Renal pelvis (tissue), 4 donors: ENCODE measurements around the gene SELENOI. TPM values are rescaled to one million over a fixed set of nuclear protein-coding genes. Genes with fewer than 3 reads are reported as not detected.
"Not testable (repeated sequence)": the region's sequence is repeated elsewhere in the genome, so short reads cannot be mapped to it uniquely, and the experiment has no call there.

ENCODE experiments used
- DNase-seq: peaks from one replicate; pipeline ENCODE4 v3.0.0-alpha.2; 2013
- polyA plus RNA-seq, 3 donors: library from polyadenylated mRNA; unstranded; fragments of 120-200 nt; gene quantifications; one replicate each; pipeline ENCODE4 v1.2.1, GENCODE V29; 2013; ENCODE audit not compliant: insufficient read length in 3 of 3

Gene SELENOI
- polyA plus RNA-seq, 3 donors, result 17.2 to 24.0 (median 22.5) TPM

- no peak for DNase-seq
Measured at GRCh38 chr2:26318950-26319349, 27.0 kb upstream of the SELENOI start.

- DNase-seq, result not testable (repeated sequence)
Measured at GRCh38 chr2:26324479-26324878, 21.5 kb upstream of the SELENOI start.

GRCh38 chr2:26324903-26325302 is 21.0 kb upstream of the SELENOI start:
- no peak for DNase-seq

- no peak for DNase-seq
Measured at GRCh38 chr2:26325851-26326250, 20.1 kb upstream of the SELENOI start.

- no peak for DNase-seq
Measured at GRCh38 chr2:26326514-26326913, 19.4 kb upstream of the SELENOI start.

- DNase-seq, result no peak
Measured at GRCh38 chr2:26327291-26328272, 18.4 kb upstream of the SELENOI start.

GRCh38 chr2:26329083-26329482 is 16.9 kb upstream of the SELENOI start:
- DNase-seq, result not testable (repeated sequence)

- peak; percentile 78 for DNase-seq
Measured at GRCh38 chr2:26330114-26330549, 15.8 kb upstream of the SELENOI start.

GRCh38 chr2:26330604-26331003 is 15.3 kb upstream of the SELENOI start:
- no peak for DNase-seq

GRCh38 chr2:26331321-26331720 is 14.6 kb upstream of the SELENOI start:
- not testable (repeated sequence) for DNase-seq

- DNase-seq, result peak; percentile 48
Measured at GRCh38 chr2:26333293-26333692, 12.7 kb upstream of the SELENOI start.

- DNase-seq, result no peak
Measured at GRCh38 chr2:26335231-26335630, 10.7 kb upstream of the SELENOI start.

GRCh38 chr2:26336719-26337118 is 9.2 kb upstream of the SELENOI start:
- no peak for DNase-seq

- no peak for DNase-seq
Measured at GRCh38 chr2:26337298-26337697, 8.6 kb upstream of the SELENOI start.

GRCh38 chr2:26340831-26341230 is 5.1 kb upstream of the SELENOI start:
- no peak for DNase-seq

- DNase-seq, result peak; percentile 26
Measured at GRCh38 chr2:26344581-26345282, 1.2 kb upstream of the SELENOI start.

GRCh38 chr2:26345283-26345544 is 729 bp upstream of the SELENOI start:
- DNase-seq, result no peak

- peak; percentile 64 for DNase-seq
Measured at GRCh38 chr2:26346454-26347053, 611 bp downstream of the SELENOI start, which contains the start of gene ADGRF3. TSS of gene ADGRF3 (minus strand) at chr2:26346789. CDS start at chr2:26346234, 555 bp downstream.

GRCh38 chr2:26347286-26347865 is 1.4 kb downstream of the SELENOI start:
- no peak for DNase-seq

- no peak for DNase-seq
Measured at GRCh38 chr2:26349690-26350089, 3.7 kb downstream of the SELENOI start.

- DNase-seq, result no peak
Measured at GRCh38 chr2:26351375-26352090, 5.6 kb downstream of the SELENOI start.

GRCh38 chr2:26352892-26353291 is 6.9 kb downstream of the SELENOI start:
- no peak for DNase-seq
